GM19328 (cell line): ENCODE results near the gene PROKR1.
A peak's percentile ranks its signal among the peaks of the same experiment; 100 is the strongest.
"Not testable (repeated sequence)": the region's sequence is repeated elsewhere in the genome, so short reads cannot be mapped to it uniquely, and the experiment has no call there.

Experiments used
- ATAC-seq: cut with Tn5 transposase; IDR thresholded peaks from one replicate; pipeline ENCODE4 v1.9.1; 2021; ENCODE audit warnings: mild to moderate bottlenecking, moderate library complexity; ENCODE audit not compliant: unreplicated experiment

The PROKR1 gene

GRCh38 chr2:68653538-68653982 is 10.2 kb downstream of the PROKR1 start:
- peak; percentile 77 for ATAC-seq

GRCh38 chr2:68658266-68658665 is 14.9 kb downstream of the PROKR1 start:
- no peak for ATAC-seq

- ATAC-seq, result no peak
Measured at GRCh38 chr2:68659081-68659480, 15.7 kb downstream of the PROKR1 start.

- no peak for ATAC-seq
Measured at GRCh38 chr2:68660658-68661057, 17.3 kb downstream of the PROKR1 start.

- ATAC-seq, result no peak
Measured at GRCh38 chr2:68662466-68662865, 19.1 kb downstream of the PROKR1 start.

GRCh38 chr2:68663371-68664156 is 20.2 kb downstream of the PROKR1 start:
- no peak for ATAC-seq

GRCh38 chr2:68667371-68667770 is 24.0 kb downstream of the PROKR1 start:
- ATAC-seq, result no peak

- no peak for ATAC-seq
Measured at GRCh38 chr2:68669651-68670050, 26.3 kb downstream of the PROKR1 start.

- ATAC-seq, result no peak
Measured at GRCh38 chr2:68671961-68672360, 28.6 kb downstream of the PROKR1 start.

- no peak for ATAC-seq
Measured at GRCh38 chr2:68673631-68674030, 30.3 kb downstream of the PROKR1 start.

GRCh38 chr2:68675470-68675869 is 32.1 kb downstream of the PROKR1 start:
- ATAC-seq, result no peak

GRCh38 chr2:68677837-68678236 is 34.5 kb downstream of the PROKR1 start:
- not testable (repeated sequence) for ATAC-seq

- ATAC-seq, result not testable (repeated sequence)
Measured at GRCh38 chr2:68679166-68679916, 36.0 kb downstream of the PROKR1 start.

- not testable (repeated sequence) for ATAC-seq
Measured at GRCh38 chr2:68679917-68680267, 36.5 kb downstream of the PROKR1 start.

GRCh38 chr2:68684197-68684596 is 40.8 kb downstream of the PROKR1 start:
- no peak for ATAC-seq

- ATAC-seq, result no peak
Measured at GRCh38 chr2:68686178-68686577, 42.8 kb downstream of the PROKR1 start.

- ATAC-seq, result no peak
Measured at GRCh38 chr2:68687018-68687417, 43.6 kb downstream of the PROKR1 start.

GRCh38 chr2:68689553-68690537 is 46.5 kb downstream of the PROKR1 start:
- ATAC-seq, result peak; percentile 87

- no peak for ATAC-seq
Measured at GRCh38 chr2:68690851-68691250, 47.5 kb downstream of the PROKR1 start.

GRCh38 chr2:68692511-68692910 is 49.1 kb downstream of the PROKR1 start:
- ATAC-seq, result no peak

- no peak for ATAC-seq
Measured at GRCh38 chr2:68693951-68694350, 50.6 kb downstream of the PROKR1 start.
